ENCODE measurements around the gene TNFSF15.

DNA sequence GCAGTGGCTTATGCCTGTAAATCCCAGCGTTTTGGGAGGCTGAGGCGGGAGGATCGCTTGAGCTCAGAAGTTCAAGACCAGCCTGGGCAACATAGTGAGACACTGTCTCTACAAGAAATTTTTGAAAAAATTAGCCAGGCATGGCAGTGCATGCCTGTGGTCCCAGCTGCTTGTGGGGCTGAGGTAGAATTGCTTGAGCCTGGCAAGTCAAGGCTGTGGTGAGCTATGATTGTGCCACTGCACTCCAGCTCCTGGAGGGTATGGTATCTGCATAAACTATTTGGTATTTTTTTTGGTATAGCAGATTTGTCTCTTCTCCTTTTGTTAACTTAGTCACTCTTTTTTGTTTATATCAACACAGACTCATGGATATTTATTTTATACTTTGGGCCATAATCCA is 62.4 kb downstream of the TNFSF15 start:
- TF ChIP-seq POLR2AphosphoS5 (IDR thresholded peaks at IDR 0.05; ENCODE audit: low read depth, low read length) (no peak), POLR2A (IDR thresholded peaks at IDR 0.05; ENCODE audit: low read depth, low read length) (no peak)
